Endothelial cell of umbilical vein (primary cell): ENCODE data around the gene H2BK1. TPM values are rescaled to one million over a fixed set of nuclear protein-coding genes. Genes with fewer than 3 reads are reported as not detected.
A peak's percentile ranks its signal among the peaks of the same experiment; 100 is the strongest.

Experiments used
- BruUV-seq: library from RNA; stranded (reverse); fragments of 400-500 nt; replicated peaks from 2 replicates; lab custom pipeline; 2021; lab: Mats Ljungman, UMichigan
- CTCF ChIA-PET: fragments of 300-600, 350-600 bp; sonication (Branson Sonifier 250); formaldehyde crosslinking; loops from one replicate; lab custom pipeline; 2021; ENCODE audit warnings: antibody characterized with exemption, inconsistent platforms; lab: Charles Lee
- POLR2A ChIA-PET: fragments of 300-600, 350-600 bp; sonication (Branson Sonifier 250); formaldehyde crosslinking; loops from one replicate; lab custom pipeline; 2021; ENCODE audit warnings: antibody characterized with exemption, inconsistent platforms; lab: Charles Lee
- DNase-seq: peaks from one replicate; pipeline ENCODE4 v3.0.0-alpha.2; 2011; ENCODE audit warnings: low read depth, low spot score
- FAIRE-seq: peaks from 2 replicates; lab custom pipeline; 2011; peaks lifted over from hg19 to GRCh38; lab: Jason Lieb, UNC
- H2AFZ ChIP-seq: 2 replicates; pipeline ENCODE4 v1.6.0; 2012; ENCODE audit warnings: low read depth, low read length, control low read depth, inconsistent platforms
- H3K27ac ChIP-seq: 2 replicates; pipeline ENCODE4 v1.5.1; 2011; ENCODE audit warnings: low read depth, mild to moderate bottlenecking, control low read depth, low read length, moderate library complexity; ENCODE audit not compliant: insufficient read depth
- H3K27me3 ChIP-seq, 2 experiments: 2 replicates each; pipeline versions ENCODE4 v1.6.0 to v1.6.1; 2011; ENCODE audit warnings: low read length in 2 of 2, mixed read lengths in 1 of 2; ENCODE audit not compliant: control insufficient read depth in 2 of 2, insufficient read depth in 2 of 2
- H3K36me3 ChIP-seq, 2 experiments: 2 replicates in 1 of 2; 3 replicates in 1 of 2; pipeline ENCODE4 v1.5.1; 2011; ENCODE audit warnings: low read length in 2 of 2, mild to moderate bottlenecking in 1 of 2, moderate library complexity in 1 of 2; ENCODE audit not compliant: control insufficient read depth in 2 of 2, insufficient read depth in 2 of 2; ENCODE audit errors: extremely low read depth in 1 of 2
- H3K4me1 ChIP-seq: 3 replicates; pipeline ENCODE4 v1.5.1; 2011; ENCODE audit warnings: mild to moderate bottlenecking, low read length; ENCODE audit not compliant: control insufficient read depth, insufficient read depth; ENCODE audit errors: extremely low read depth
- H3K4me2 ChIP-seq: 2 replicates; pipeline ENCODE4 v1.6.1; 2011; ENCODE audit warnings: low read length, control low read depth, mixed read lengths; ENCODE audit not compliant: insufficient read depth
- H3K4me3 ChIP-seq, 3 experiments: fragments of 200-600 bp in 1 of 3; sonication (generic), shearing (Covaris generic) in 1 of 3; replicated peaks in 1 of 3; 2 replicates each; pipeline ENCODE4 v1.5.1; 2011 to 2016; ENCODE audit warnings: control low read depth in 3 of 3, low read length in 3 of 3, mild to moderate bottlenecking in 2 of 3, inconsistent platforms in 1 of 3, low read depth in 1 of 3, moderate library complexity in 1 of 3; ENCODE audit not compliant: insufficient read depth in 1 of 3
- H3K79me2 ChIP-seq: 2 replicates; pipeline ENCODE4 v1.6.0; 2012; ENCODE audit warnings: low read length, inconsistent platforms; ENCODE audit not compliant: control insufficient read depth, insufficient read depth
- H3K9ac ChIP-seq: replicated peaks from 2 replicates; pipeline ENCODE3; 2011; ENCODE audit warnings: low read length, control low read depth; ENCODE audit not compliant: insufficient read depth; ENCODE audit errors: extremely low read depth
- H3K9me1 ChIP-seq: replicated peaks from 3 replicates; pipeline ENCODE4 v1.6.0; 2011; ENCODE audit warnings: mild to moderate bottlenecking, low read length; ENCODE audit not compliant: control insufficient read depth, insufficient read depth; ENCODE audit errors: extremely low read depth
- H3K9me3 ChIP-seq: replicated peaks from 2 replicates; pipeline ENCODE4 v1.5.1; 2012; ENCODE audit warnings: low read length, inconsistent platforms; ENCODE audit not compliant: control insufficient read depth, insufficient read depth
- H4K20me1 ChIP-seq: replicated peaks from 2 replicates; pipeline ENCODE3; 2011; ENCODE audit warnings: mild to moderate bottlenecking, low read length; ENCODE audit not compliant: control insufficient read depth, insufficient read depth; ENCODE audit errors: extremely low read depth
- CTCF ChIP-seq, 2 donors: IDR thresholded peaks; 1 replicate in 1 of 2; 2 replicates in 1 of 2; pipeline ENCODE4 v1.5.1; 2011; ENCODE audit warnings: low read length in 2 of 2, mild to moderate bottlenecking in 2 of 2, moderate library complexity in 2 of 2, control low read depth in 1 of 2, inconsistent platforms in 1 of 2, low read depth in 1 of 2; ENCODE audit not compliant: insufficient read depth in 1 of 2; ENCODE audit errors: extremely low read depth in 1 of 2
- EZH2 ChIP-seq: IDR thresholded peaks from 2 replicates; pipeline ENCODE4 v1.6.1; 2012; ENCODE audit warnings: borderline replicate concordance, low read depth, mild to moderate bottlenecking, moderate library complexity, low read length, inconsistent platforms; ENCODE audit not compliant: severe bottlenecking
- FOS ChIP-seq: IDR thresholded peaks from 2 replicates; pipeline ENCODE4 v1.6.1; 2011; ENCODE audit warnings: mild to moderate bottlenecking, low read length, moderate library complexity, borderline replicate concordance; ENCODE audit not compliant: insufficient read depth
- GATA2 ChIP-seq: IDR thresholded peaks from 2 replicates; pipeline ENCODE4 v1.7.0; 2011; ENCODE audit warnings: low read depth, mild to moderate bottlenecking, moderate library complexity, mixed read lengths, low read length; ENCODE audit not compliant: insufficient read length, insufficient read depth
- JUN ChIP-seq: IDR thresholded peaks from 2 replicates; pipeline ENCODE4 v1.6.1; 2011; ENCODE audit warnings: borderline replicate concordance, low read depth; ENCODE audit not compliant: insufficient read length, insufficient read depth
- MAX ChIP-seq: IDR thresholded peaks from 2 replicates; pipeline ENCODE4 v1.6.1; 2011; ENCODE audit not compliant: insufficient read depth, insufficient read length
- MYC ChIP-seq: IDR thresholded peaks from one replicate; pipeline ENCODE4 v1.6.1; 2011; ENCODE audit warnings: mild to moderate bottlenecking, low read depth, low read length
- POLR2A ChIP-seq: IDR thresholded peaks from 2 replicates; pipeline ENCODE4 v1.6.1; 2012; ENCODE audit warnings: low read depth, mild to moderate bottlenecking, control low read depth, low read length
- POLR2AphosphoS5 ChIP-seq: IDR thresholded peaks from 2 replicates; pipeline ENCODE4 v1.6.1; 2012; ENCODE audit warnings: low read depth, mild to moderate bottlenecking, control low read depth, low read length, moderate library complexity; ENCODE audit not compliant: insufficient read depth
- dilution Hi-C: fragments of 300-500 bp; cut with MboI; formaldehyde crosslinking; loops from one replicate; pipeline ENCODE4 v1.15.0; 2019; ENCODE audit warnings: low sequenced_read_pairs; ENCODE audit not compliant: extremely low pct_ligation_motif_present
- intact Hi-C: fragments of 100-400 bp; cut with micrococcal nuclease; formaldehyde crosslinking; loops from one replicate; pipeline ENCODE4 v1.10.0; 2022
- polyA plus RNA-seq, 4 experiments: library from polyadenylated mRNA; depleted of rRNA in 3 of 4; stranded (reverse) in 3 of 4; unstranded in 1 of 4; fragments of >200 nt; gene quantifications; 2 replicates each; pipeline versions ENCODE4 v1.2.1 to v1.2.3, GENCODE V29; 2011 to 2012; ENCODE audit warnings: missing spikeins in 1 of 4
- total RNA-seq: library from RNA; stranded (reverse); gene quantifications from 2 replicates; pipeline ENCODE4 v1.2.3, GENCODE V29; 2021

Gene H2BK1
- total and polyA plus RNA-seq, 2 donors (not counting 3 experiments of a cell fraction or from before 2014, with no cell fraction given) = not detected

GRCh38 chr7:151242159-151243044 lies 32.1 kb upstream of the H2BK1 start:
- intact Hi-C loops (no loop called here), dilution Hi-C loops (no loop called here)
- no TSS peak for BruUV-seq
- TF ChIP-seq MYC = no peak
- TF ChIP-seq POLR2AphosphoS5 = peak; percentile 5
- peak; percentile 4 for TF ChIP-seq POLR2A
- Histone ChIP-seq H3K4me1 (peaks cover 5% of the 10 kb centered on the region), H3K9me1 (no peaks in the 10 kb centered on the region), H3K36me3 (peaks cover 0 to 14% of the 10 kb centered on the region in 2 experiments), H3K27ac (no peak overlapping the region), H3K79me2 (no peaks in the 10 kb centered on the region), H2AFZ (no peak overlapping the region), H4K20me1 (no peaks in the 10 kb centered on the region), H3K4me3 (no peak overlapping the region), H3K4me2 (no peak overlapping the region), H3K9ac (no peak overlapping the region), H3K9me3 (no peaks in the 10 kb centered on the region), H3K27me3 (peaks cover 0 to 6% of the 10 kb centered on the region in 2 experiments)
- ChIA-PET CTCF (interaction anchor here (0.6 to 3.0 kb wide), 6 partner anchors 9 to 254 kb away, joined by 3 to 58 read pairs (median 16); partner anchors contain the start of genes ABCF2 and CHPF2), POLR2A (no interaction called here)
- no peak for FAIRE-seq
- no peak for DNase-seq

GRCh38 chr7:151241755-151242096 lies 31.4 kb upstream of the H2BK1 start:
- Histone ChIP-seq H3K9me1 (no peaks in the 10 kb centered on the region), H3K27me3 (peaks cover 0 to 6% of the 10 kb centered on the region in 2 experiments), H3K27ac (no peak overlapping the region), H3K79me2 (no peaks in the 10 kb centered on the region), H3K4me1 (peaks cover 5% of the 10 kb centered on the region), H2AFZ (no peak overlapping the region), H3K4me3 (no peak overlapping the region), H3K9ac (no peak overlapping the region), H4K20me1 (no peaks in the 10 kb centered on the region), H3K4me2 (no peak overlapping the region), H3K36me3 (peaks cover 0 to 20% of the 10 kb centered on the region in 2 experiments), H3K9me3 (no peaks in the 10 kb centered on the region)
- ChIA-PET POLR2A (no interaction called here), CTCF (interaction anchor here (0.6 kb wide), 1 partner anchor 20 kb away, joined by 3 read pairs; no protein-coding TSS in a partner anchor)
- dilution Hi-C loops (no loop called here), intact Hi-C loops (no loop called here)
- FAIRE-seq (no peak), DNase-seq (no peak)
- TF ChIP-seq CTCF (IDR thresholded peaks at IDR 0.05; ENCODE audit: extremely low read depth in 1 of 2, insufficient read depth in 1 of 2, low read depth in 1 of 2, low read length in 2 of 2) (no peak), GATA2 (no peak), MYC (no peak), POLR2A (no peak), EZH2 (no peak), MAX (no peak), JUN (no peak), POLR2AphosphoS5 (peak; percentile 12), FOS (no peak)
- BruUV-seq = no TSS peak
